Measurements from ENCODE around the gene DLX5.

The DLX5 gene

GRCh38 chr7:96976106-96976505, 48.5 kb downstream of the DLX5 start:
- intact Hi-C loops (cut with micrococcal nuclease), result no loop called here
- peaks cover 3% of the 10 kb centered on the region for H3K27me3 Mint-ChIP-seq
- no peaks in the 10 kb centered on the region for H3K4me1 Mint-ChIP-seq (ENCODE audit: low read depth)
- no peak overlapping the region for H3K27ac Mint-ChIP-seq
- no peaks in the 10 kb centered on the region for H3K36me3 Mint-ChIP-seq (ENCODE audit: low read depth)
- no peak overlapping the region for H3K4me3 Mint-ChIP-seq
- no peaks in the 10 kb centered on the region for H3K9me3 Mint-ChIP-seq

- no peaks in the 10 kb centered on the region for H3K9me3 Mint-ChIP-seq
- no peaks in the 10 kb centered on the region for H3K4me1 Mint-ChIP-seq (ENCODE audit: low read depth)
- H3K36me3 Mint-ChIP-seq (ENCODE audit: low read depth), result no peaks in the 10 kb centered on the region
- H3K27me3 Mint-ChIP-seq, result peaks cover 3% of the 10 kb centered on the region
- H3K27ac Mint-ChIP-seq, result no peak overlapping the region
- no peak overlapping the region for H3K4me3 Mint-ChIP-seq
- intact Hi-C loops (cut with micrococcal nuclease), result no loop called here
Measured at GRCh38 chr7:96973986-96974385, 50.6 kb downstream of the DLX5 start.

GRCh38 chr7:96970739-96971138, 53.9 kb downstream of the DLX5 start:
- Mint-ChIP-seq H3K27me3 (peaks cover 3% of the 10 kb centered on the region), H3K9me3 (no peaks in the 10 kb centered on the region), H3K4me3 (no peak overlapping the region), H3K4me1 (ENCODE audit: low read depth) (no peaks in the 10 kb centered on the region), H3K27ac (no peak overlapping the region), H3K36me3 (ENCODE audit: low read depth) (no peaks in the 10 kb centered on the region)
- intact Hi-C loops (cut with micrococcal nuclease), result no loop called here
